SK-MEL-5 (cell line): ENCODE measurements around the gene SLC35G2. TPM values are rescaled to one million over a fixed set of nuclear protein-coding genes. Genes with fewer than 3 reads are reported as not detected.
"Not testable (repeated sequence)": the region's sequence is repeated elsewhere in the genome, so short reads cannot be mapped to it uniquely, and the experiment has no call there.

Experiments used
- DNase-seq: peaks from one replicate; pipeline ENCODE4 v3.0.0-alpha.2; 2016; ENCODE audit warnings: low read depth, low spot score
- in situ Hi-C: cut with HindIII; loops from 2 replicates; pipeline ENCODE4 v1.10.0; 2016; ENCODE audit warnings: low sequenced_read_pairs, high pct_unique_total_duplicates, low pct_unique_long_range_greater_than_20kb
- total RNA-seq: library from RNA; depleted of rRNA; stranded (reverse); fragments of >200 nt; shearing (Covaris generic); gene quantifications from 2 replicates; pipeline ENCODE4 v1.2.3, GENCODE V29; 2014

Gene SLC35G2
- total RNA-seq, 1 experiment from 2014 or later = 22.7 TPM

DNA sequence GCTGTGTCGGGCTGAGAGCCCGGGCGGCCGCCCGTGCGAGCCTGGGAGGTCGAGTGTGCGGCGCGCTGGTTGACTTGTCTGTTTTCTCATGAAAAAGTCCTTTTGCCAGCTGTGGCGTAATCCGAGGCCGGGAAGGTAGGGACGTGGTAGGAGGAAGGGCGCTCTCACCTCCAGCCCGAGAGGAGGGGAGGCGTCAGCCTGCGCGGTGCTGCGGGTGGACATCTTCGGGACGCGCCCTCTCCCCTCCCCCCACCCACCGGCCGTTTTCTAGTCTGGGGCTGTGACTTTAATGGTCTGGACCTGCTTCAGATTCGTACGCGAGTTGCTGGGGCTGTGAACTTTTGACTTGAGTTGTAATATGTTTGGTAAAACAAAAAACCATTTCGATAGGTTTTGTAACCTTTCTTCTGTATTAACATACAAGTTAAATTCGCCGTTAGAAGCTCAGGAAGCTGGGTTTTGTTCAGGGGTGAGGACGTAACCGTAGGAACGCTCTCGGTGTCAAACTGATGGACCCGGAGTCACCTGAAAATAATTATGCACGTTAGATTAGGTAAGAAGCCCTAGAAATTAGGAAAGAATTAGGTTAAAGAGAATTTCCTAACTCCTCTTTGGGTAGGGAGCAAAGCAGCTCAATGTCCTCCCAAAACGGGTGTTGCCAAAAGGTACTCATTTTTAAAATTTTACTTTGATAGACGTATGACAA is 43.8 kb downstream of the SLC35G2 start:
- peak; percentile 59 for DNase-seq
- in situ Hi-C loops = no loop called here

GRCh38 chr3:136869282-136869681 is 50.4 kb downstream of the SLC35G2 start:
- in situ Hi-C loops = no loop called here
- DNase-seq = no peak

DNA sequence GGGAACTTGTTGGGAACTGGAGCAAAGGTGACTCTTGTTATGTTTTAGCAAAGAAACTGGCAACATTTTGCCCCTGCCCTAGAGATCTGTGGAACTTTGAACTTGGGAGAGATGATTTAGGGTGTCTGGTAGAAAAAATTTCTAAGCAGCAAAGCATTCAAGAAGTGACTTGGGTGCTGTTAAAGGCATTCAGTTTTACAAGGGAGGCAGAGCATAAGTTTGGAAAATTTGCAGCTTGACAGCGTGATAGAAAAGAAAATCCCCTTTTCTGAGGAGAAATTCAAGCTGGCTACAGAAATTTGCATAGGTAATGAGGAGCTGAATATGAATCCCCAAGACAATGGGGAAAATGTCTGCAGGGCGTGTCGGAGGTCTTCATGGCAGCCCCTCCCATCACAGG is 53.3 kb downstream of the SLC35G2 start:
- DNase-seq, in situ Hi-C loops: not testable (repeated sequence)

DNA sequence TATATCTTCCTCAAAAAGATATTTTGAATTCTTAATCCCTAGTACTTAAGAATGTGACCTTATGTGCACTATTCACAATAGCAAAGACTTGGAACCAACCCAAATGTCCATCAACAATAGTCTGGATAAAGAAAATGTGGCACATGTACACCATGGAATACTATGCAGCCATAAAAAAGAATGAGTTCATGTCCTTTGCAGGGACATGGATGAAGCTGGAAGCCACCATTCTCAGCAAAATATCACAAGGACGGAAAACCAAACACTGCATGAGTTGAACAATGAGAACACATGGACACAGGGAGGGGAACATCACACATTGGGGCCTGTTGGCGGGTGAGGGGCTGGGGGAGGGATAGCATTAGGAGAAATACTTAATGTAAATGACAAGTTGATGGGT is 60.6 kb downstream of the SLC35G2 start:
- in situ Hi-C loops, DNase-seq: not testable (repeated sequence)

- no peak for DNase-seq
- in situ Hi-C loops = no loop called here
These were observed 63.6 kb downstream of the SLC35G2 start for GRCh38 chr3:136882571-136882970.

GRCh38 chr3:136883967-136884720 is 65.2 kb downstream of the SLC35G2 start:
- DNase-seq = no peak
- in situ Hi-C loops = no loop called here

DNA sequence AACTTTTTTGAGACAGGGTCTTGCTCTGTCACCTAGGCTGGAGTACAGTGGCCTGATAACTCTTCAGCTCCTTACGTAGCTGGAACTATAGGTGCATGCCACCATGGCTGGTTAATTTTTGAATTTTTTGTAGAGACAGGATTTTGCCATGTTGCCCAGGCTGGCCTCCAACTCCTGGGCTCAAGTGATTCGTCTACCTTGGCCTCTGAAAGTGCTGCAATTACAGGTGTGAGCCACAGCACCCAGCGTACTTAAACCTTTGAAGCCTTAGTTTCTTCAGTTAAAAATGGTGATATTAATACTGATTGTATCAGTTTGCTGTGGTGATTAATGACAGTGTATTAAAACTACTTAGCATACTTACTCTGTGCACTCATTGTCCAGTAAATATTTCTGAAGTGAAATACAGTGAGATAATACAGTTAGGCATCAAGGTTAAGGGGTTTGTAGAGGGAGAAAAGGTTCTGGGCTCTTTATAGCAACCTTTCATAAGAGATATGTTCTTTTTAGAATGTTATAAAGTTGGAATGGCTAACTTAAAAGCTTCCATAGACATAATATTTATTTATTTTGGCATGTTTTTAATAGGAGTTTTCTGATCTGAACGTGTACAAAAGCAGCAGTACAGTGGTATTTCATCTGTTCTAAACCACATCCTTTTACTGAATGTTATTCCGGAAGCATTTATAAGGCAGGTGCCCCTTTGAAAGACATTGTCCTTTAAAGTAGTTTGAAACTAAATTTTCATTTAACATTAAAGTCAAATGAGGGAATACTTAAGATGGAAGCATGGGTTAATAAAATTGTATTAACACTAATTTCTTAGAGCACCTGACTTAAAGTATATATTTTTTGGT is 66.7 kb downstream of the SLC35G2 start:
- DNase-seq = no peak
- in situ Hi-C loops = no loop called here

DNA sequence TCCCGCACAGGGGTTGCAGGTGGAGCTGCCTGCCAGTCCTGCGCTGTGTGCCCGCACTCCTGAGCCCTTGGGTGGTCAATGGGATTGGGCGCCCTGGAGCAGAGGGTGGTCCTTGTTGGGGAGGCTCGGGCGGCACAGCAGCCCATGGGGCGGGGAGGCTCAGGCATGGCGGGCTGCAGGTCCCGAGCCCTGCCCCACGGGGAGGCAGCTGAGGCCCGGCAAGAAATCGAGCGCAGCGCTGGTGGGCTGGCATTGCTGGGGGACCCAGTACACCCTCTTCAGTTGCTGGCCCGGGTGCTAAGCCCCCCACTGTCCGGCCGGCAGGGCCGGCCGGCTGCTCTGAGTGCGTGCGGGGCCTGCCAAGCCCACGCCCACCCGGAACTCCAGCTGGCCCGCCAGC is 71.0 kb downstream of the SLC35G2 start:
- in situ Hi-C loops = no loop called here

DNA sequence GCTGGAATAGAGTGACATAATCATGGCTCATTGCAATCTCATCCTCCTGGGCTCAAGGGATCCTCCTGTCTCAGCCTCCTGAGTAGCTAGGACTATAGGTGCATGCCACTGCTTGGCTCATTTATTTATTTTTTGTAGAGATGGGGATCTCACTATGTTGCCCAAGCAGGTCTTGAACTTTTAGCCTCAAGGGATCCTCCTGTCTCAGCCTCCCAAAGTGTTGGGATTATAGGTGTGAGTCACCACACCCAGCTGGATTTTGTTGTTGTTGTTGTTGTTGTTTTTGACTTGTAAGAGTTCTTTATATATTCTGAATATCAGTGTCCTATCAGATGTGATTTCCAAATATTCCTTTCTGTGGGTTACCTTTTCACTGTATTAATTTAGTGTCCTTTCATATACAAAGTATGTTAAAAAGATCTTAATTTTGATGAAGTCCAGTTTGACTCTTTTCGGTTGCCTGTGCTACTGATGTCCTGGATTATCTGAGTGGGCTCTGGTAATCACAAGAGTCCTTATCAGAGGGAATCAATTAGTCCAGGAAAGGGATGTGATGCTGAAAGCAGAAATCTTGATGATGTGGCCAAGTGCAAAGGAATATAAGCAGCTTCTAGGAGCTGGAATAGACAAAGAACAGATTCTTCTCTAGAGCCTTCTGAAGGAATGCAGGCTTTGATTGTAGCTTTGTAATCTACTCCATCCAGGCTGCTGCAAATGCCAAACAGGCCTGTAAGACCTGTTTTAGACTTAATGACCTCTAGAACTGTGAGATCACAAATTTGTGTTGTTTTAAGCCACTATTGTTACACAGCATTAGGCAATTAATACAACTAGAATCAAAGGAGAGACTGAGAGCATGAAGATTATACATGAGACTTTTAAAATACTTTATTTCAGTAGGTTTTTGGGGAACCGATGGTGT is 73.3 kb downstream of the SLC35G2 start:
- peak; percentile 31 for DNase-seq
- in situ Hi-C loops = no loop called here

More for the DNA sequence above, 71.0 kb downstream of the SLC35G2 start:
- DNase-seq = no peak

GRCh38 chr3:136893848-136894443 is 75.0 kb downstream of the SLC35G2 start:
- in situ Hi-C loops = no loop called here
- DNase-seq = no peak

- in situ Hi-C loops, DNase-seq: not testable (repeated sequence)
These were observed 78.2 kb downstream of the SLC35G2 start for GRCh38 chr3:136897171-136897570.

DNA sequence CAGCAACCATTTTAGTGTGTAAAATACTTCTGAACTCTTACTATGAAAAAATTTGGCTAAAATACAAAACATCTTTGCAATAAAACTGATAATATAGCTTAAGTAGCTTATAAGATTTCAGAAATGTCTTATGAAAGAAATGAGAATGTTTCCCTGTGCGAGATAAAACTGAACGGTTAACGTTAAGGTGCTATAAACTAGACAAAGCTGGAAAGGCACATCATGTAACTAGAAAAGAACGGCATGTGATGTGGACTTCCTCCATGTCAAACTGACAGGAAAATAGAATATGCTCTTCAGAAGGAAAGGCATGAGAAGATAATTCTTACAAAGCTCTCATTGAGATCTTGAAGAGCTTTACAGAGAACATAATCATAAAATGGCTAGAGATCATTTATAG is 79.6 kb downstream of the SLC35G2 start:
- in situ Hi-C loops = no loop called here
- DNase-seq = peak; percentile 24

DNA sequence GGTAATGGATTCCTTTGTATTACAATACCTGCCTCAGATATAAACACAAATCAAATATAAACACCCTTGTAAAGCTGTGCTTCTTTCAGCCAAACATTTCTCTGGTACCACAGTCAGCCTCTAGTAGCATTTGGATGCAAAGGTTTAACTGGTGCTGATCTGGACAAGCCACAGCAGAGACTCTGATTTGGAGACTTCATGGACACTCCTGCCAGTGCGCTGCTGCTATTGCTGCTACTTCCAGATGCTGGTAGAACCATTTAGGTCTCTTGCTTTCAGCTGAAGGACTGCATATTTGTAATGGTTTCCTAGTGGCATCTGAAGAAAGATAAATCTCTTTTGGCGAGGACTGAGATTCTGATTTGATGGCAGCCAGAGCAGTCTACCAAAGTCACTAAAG is 80.0 kb downstream of the SLC35G2 start:
- in situ Hi-C loops = no loop called here

GRCh38 chr3:136899622-136900158 is 80.8 kb downstream of the SLC35G2 start:
- in situ Hi-C loops = no loop called here
- DNase-seq = no peak

More for the DNA sequence above, 80.0 kb downstream of the SLC35G2 start:
- peak; percentile 32 for DNase-seq

DNA sequence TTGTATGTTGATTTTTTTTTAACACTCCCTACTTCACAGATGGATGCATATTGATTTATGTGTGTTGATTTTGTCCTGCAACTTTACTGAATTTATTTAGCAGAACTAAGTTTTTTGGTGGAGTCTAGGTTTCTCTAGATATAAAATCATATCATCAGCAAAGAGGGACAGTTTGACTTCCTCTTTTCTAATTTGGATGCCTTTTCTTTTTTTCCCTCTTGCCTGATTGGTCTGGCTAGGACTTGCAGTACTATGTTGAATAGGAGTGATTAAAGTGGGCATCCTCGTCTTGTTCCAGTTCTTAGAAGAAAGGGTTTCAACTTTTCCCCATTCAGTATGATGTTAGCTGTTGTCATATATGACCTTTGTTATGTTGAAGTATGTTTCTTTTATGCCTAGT is 81.8 kb downstream of the SLC35G2 start:
- in situ Hi-C loops, DNase-seq: not testable (repeated sequence)

- in situ Hi-C loops = no loop called here
These were observed 82.5 kb downstream of the SLC35G2 start for GRCh38 chr3:136901391-136901790.

GRCh38 chr3:136902530-136902929 is 83.6 kb downstream of the SLC35G2 start:
- in situ Hi-C loops, DNase-seq: not testable (repeated sequence)

More at GRCh38 chr3:136901391-136901790, 82.5 kb downstream of the SLC35G2 start:
- no peak for DNase-seq
